ENCODE measurements around the gene IFT74.

Gene IFT74

GRCh38 chr9:27078685-27079084 lies 122.5 kb downstream of the IFT74 start:
- TF ChIP-seq CTCF (IDR thresholded peaks at IDR 0.05; ENCODE audit: extremely low read depth, insufficient read depth, missing control alignments), result no peak
- in situ Hi-C loops (cut with MboI; ENCODE audit: low pct_unique_long_range_greater_than_20kb, low sequenced_read_pairs, unreplicated experiment), result no loop called here
- DNase-seq (ENCODE audit: low spot score), result no peak

- no peak for DNase-seq (ENCODE audit: low spot score)
- in situ Hi-C loops (cut with MboI; ENCODE audit: low pct_unique_long_range_greater_than_20kb, low sequenced_read_pairs, unreplicated experiment), result no loop called here
- no peak for TF ChIP-seq CTCF (IDR thresholded peaks at IDR 0.05; ENCODE audit: extremely low read depth, insufficient read depth, missing control alignments)
Measured at GRCh38 chr9:27085456-27085855, 129.2 kb downstream of the IFT74 start.

GRCh38 chr9:27086818-27087680 lies 130.8 kb downstream of the IFT74 start:
- in situ Hi-C loops (cut with MboI; ENCODE audit: low pct_unique_long_range_greater_than_20kb, low sequenced_read_pairs, unreplicated experiment), result no loop called here
- no peak for DNase-seq (ENCODE audit: low spot score)

GRCh38 chr9:27088981-27089380 lies 132.8 kb downstream of the IFT74 start:
- DNase-seq (ENCODE audit: low spot score), result no peak
- TF ChIP-seq CTCF (IDR thresholded peaks at IDR 0.05; ENCODE audit: extremely low read depth, insufficient read depth, missing control alignments), result no peak
- in situ Hi-C loops (cut with MboI; ENCODE audit: low pct_unique_long_range_greater_than_20kb, low sequenced_read_pairs, unreplicated experiment), result no loop called here

More at GRCh38 chr9:27086818-27087680, 130.8 kb downstream of the IFT74 start:
- no peak for TF ChIP-seq CTCF (IDR thresholded peaks at IDR 0.05; ENCODE audit: extremely low read depth, insufficient read depth, missing control alignments)

GRCh38 chr9:27089706-27090105 lies 133.5 kb downstream of the IFT74 start:
- TF ChIP-seq CTCF (IDR thresholded peaks at IDR 0.05; ENCODE audit: extremely low read depth, insufficient read depth, missing control alignments), result no peak
- DNase-seq (ENCODE audit: low spot score), result no peak
- in situ Hi-C loops (cut with MboI; ENCODE audit: low pct_unique_long_range_greater_than_20kb, low sequenced_read_pairs, unreplicated experiment), result no loop called here

- DNase-seq (ENCODE audit: low spot score), result no peak
- in situ Hi-C loops (cut with MboI; ENCODE audit: low pct_unique_long_range_greater_than_20kb, low sequenced_read_pairs, unreplicated experiment), result no loop called here
- TF ChIP-seq CTCF (IDR thresholded peaks at IDR 0.05; ENCODE audit: extremely low read depth, insufficient read depth, missing control alignments), result no peak
Measured at GRCh38 chr9:27090231-27090630, 134.0 kb downstream of the IFT74 start.
